B cell (primary cell): Measurements from ENCODE around the gene KLF16. TPM values are rescaled to one million over a fixed set of nuclear protein-coding genes. Genes with fewer than 3 reads are reported as not detected.

Source experiments
- ATAC-seq: fragments of 200-7000 bp; cut with Tn5 transposase; one replicate; pipeline ENCODE4 v1.10.0; 2021; ENCODE audit warnings: low read depth, mild to moderate bottlenecking, moderate number of reproducible peaks, moderate library complexity
- CTCF ChIA-PET: fragments of 350-600 bp; sonication (Branson Sonifier 250); formaldehyde crosslinking; loops from one replicate; lab custom pipeline; 2021; ENCODE audit warnings: antibody characterized with exemption, inconsistent platforms; lab: Charles Lee
- POLR2A ChIA-PET: fragments of 350-600 bp; sonication (Branson Sonifier 250); formaldehyde crosslinking; loops from one replicate; lab custom pipeline; 2021; ENCODE audit warnings: antibody characterized with exemption; lab: Charles Lee
- DNase-seq: peaks from one replicate; pipeline ENCODE4 v3.0.0; 2013
- H2AFZ ChIP-seq: 2 replicates; pipeline ENCODE4 v1.6.1; 2012; ENCODE audit warnings: mild to moderate bottlenecking, low read depth, low read length; ENCODE audit not compliant: insufficient read depth, poor library complexity, severe bottlenecking
- H3K27ac ChIP-seq, 2 donors: 1 replicate in 1 of 2; 2 replicates in 1 of 2; pipeline ENCODE4 v1.5.1; 2012 to 2013; ENCODE audit warnings: low read length in 2 of 2, mild to moderate bottlenecking in 2 of 2, moderate library complexity in 1 of 2
- H3K27me3 ChIP-seq, 4 experiments: fragments of 200-600 bp in 1 of 4; sonication (generic) in 1 of 4; replicated peaks in 1 of 4; 1 replicate in 2 of 4; 2 replicates in 2 of 4; pipeline versions ENCODE4 v1.6.1 to v1.7.0; 2013 to 2016; ENCODE audit warnings: low read length in 3 of 4, mild to moderate bottlenecking in 2 of 4, mixed read lengths in 1 of 4, moderate library complexity in 1 of 4; ENCODE audit not compliant: insufficient read depth in 4 of 4, control insufficient read depth in 3 of 4; ENCODE audit errors: control extremely low read depth in 1 of 4
- H3K36me3 ChIP-seq, 2 experiments: replicated peaks in 1 of 2; 1 replicate in 1 of 2; 2 replicates in 1 of 2; pipeline versions ENCODE4 v1.6.1 to v1.7.1; 2013; ENCODE audit warnings: low read length in 1 of 2; ENCODE audit not compliant: insufficient read depth in 2 of 2, control insufficient read depth in 1 of 2; ENCODE audit errors: control extremely low read depth in 1 of 2, extremely low read depth in 1 of 2
- H3K4me1 ChIP-seq, 2 donors: fragments of 200-600 bp in 1 of 2; sonication (generic) in 1 of 2; 1 replicate in 1 of 2; 2 replicates in 1 of 2; pipeline versions ENCODE4 v1.5.1 to v1.6.1; 2013 to 2017; ENCODE audit warnings: low read length in 2 of 2; ENCODE audit not compliant: control insufficient read depth in 2 of 2, insufficient read depth in 2 of 2
- H3K4me2 ChIP-seq: replicated peaks from 2 replicates; pipeline ENCODE3; 2012; ENCODE audit warnings: mild to moderate bottlenecking, low read depth, low read length; ENCODE audit not compliant: poor library complexity, severe bottlenecking
- H3K4me3 ChIP-seq, 5 experiments: fragments of 200-600 bp in 1 of 5; sonication (generic) in 1 of 5; 1 replicate in 3 of 5; 2 replicates in 2 of 5; pipeline versions ENCODE4 v1.5.1 to v1.7.0; 2011 to 2016; ENCODE audit warnings: low read length in 4 of 5, mild to moderate bottlenecking in 4 of 5, low read depth in 2 of 5, control low read depth in 1 of 5, moderate library complexity in 1 of 5; ENCODE audit not compliant: insufficient read depth in 1 of 5; ENCODE audit errors: control extremely low read depth in 1 of 5, extremely low read depth in 1 of 5
- H3K79me2 ChIP-seq: fragments of 200-600 bp; sonication (generic); one replicate; pipeline ENCODE4 v1.6.0; 2016; ENCODE audit warnings: low read length; ENCODE audit not compliant: control insufficient read depth, insufficient read depth
- H3K9ac ChIP-seq: fragments of 200-600 bp; sonication (generic); 2 replicates; pipeline ENCODE4 v1.6.1; 2017; ENCODE audit warnings: mild to moderate bottlenecking, low read length, moderate library complexity
- H3K9me3 ChIP-seq, 3 donors: one replicate each; pipeline versions ENCODE4 v1.6.1 to v1.7.1; 2013; ENCODE audit warnings: low read length in 2 of 3; ENCODE audit not compliant: control insufficient read depth in 2 of 3, insufficient read depth in 1 of 3; ENCODE audit errors: control extremely low read depth in 1 of 3
- H4K20me1 ChIP-seq: 2 replicates; pipeline ENCODE4 v1.6.0; 2012; ENCODE audit warnings: mild to moderate bottlenecking, low read length; ENCODE audit not compliant: insufficient read depth, control insufficient read depth, poor library complexity, severe bottlenecking
- H3K27ac Mint-ChIP-seq: one replicate; pipeline ENCODE4 v1.8.0; 2021; ENCODE audit warnings: mixed read lengths
- H3K27me3 Mint-ChIP-seq: one replicate; pipeline ENCODE4 v1.8.0; 2021; ENCODE audit warnings: mixed read lengths
- H3K4me1 Mint-ChIP-seq: one replicate; pipeline ENCODE4 v1.8.0; 2021; ENCODE audit warnings: mixed read lengths
- H3K4me3 Mint-ChIP-seq: one replicate; pipeline ENCODE4 v1.8.0; 2021; ENCODE audit warnings: mixed read lengths
- H3K9me3 Mint-ChIP-seq: one replicate; pipeline ENCODE4 v1.8.0; 2022; ENCODE audit warnings: mixed read lengths; ENCODE audit not compliant: insufficient read depth
- CTCF ChIP-seq: fragments of 200-600 bp; IDR thresholded peaks from one replicate; pipeline ENCODE4 v1.8.0; 2022; ENCODE audit warnings: antibody characterized with exemption, mild to moderate bottlenecking
- EZH2 ChIP-seq: IDR thresholded peaks from 2 replicates; pipeline ENCODE4 v1.6.1; 2012; ENCODE audit warnings: borderline replicate concordance, low read depth, mild to moderate bottlenecking, moderate library complexity, low read length; ENCODE audit not compliant: insufficient read depth, poor library complexity, severe bottlenecking
- WGBS: methylation state at CpG from one replicate; pipeline ENCODE4 v1.1.5; 2013; ENCODE audit warnings: missing lambda C conversion rate; ENCODE audit not compliant: insufficient coverage; 5-methylcytosine and 5-hydroxymethylcytosine counted together
- intact Hi-C: fragments of 100-400 bp; cut with micrococcal nuclease; formaldehyde crosslinking; loops from one replicate; pipeline ENCODE4 v1.10.0; 2022
- polyA plus RNA-seq: library from polyadenylated mRNA; depleted of rRNA; stranded (reverse); fragments of >200 nt; gene quantifications from 2 replicates; pipeline ENCODE4 v1.2.3, GENCODE V29; 2012
- total RNA-seq, 2 donors: library from RNA; stranded (reverse); fragments of 120-200 nt in 1 of 2; gene quantifications; 1 replicate in 1 of 2; 2 replicates in 1 of 2; pipeline versions ENCODE4 v1.2.3 to v1.2.4, GENCODE V29; 2013 to 2022

KLF16 gene
- total and polyA plus RNA-seq, 2 donors (not counting 1 experiment from before 2014, with no cell fraction given) = 29.7 to 49.0 TPM

GRCh38 chr19:1854542-1855039, 8.8 kb downstream of the KLF16 start:
- ATAC-seq (no peak), DNase-seq (no peak)
- H3K4me1 Mint-ChIP-seq = peaks cover 68% of the 10 kb centered on the region
- ChIA-PET POLR2A (interaction anchor here (0.7 to 1.1 kb wide), 2 partner anchors 43 to 209 kb away, joined by 3 to 4 read pairs; no protein-coding TSS in a partner anchor), CTCF (no interaction called here)
- H3K9me3 Mint-ChIP-seq = no peaks in the 10 kb centered on the region
- peaks cover 78% of the 10 kb centered on the region for H4K20me1 ChIP-seq
- H3K4me2 ChIP-seq = peak overlapping the region; percentile 97
- H3K9ac ChIP-seq = no peak overlapping the region
- WGBS = 95% methylated on average over 34 of the region's 37 CpGs
- H2AFZ ChIP-seq = no peak overlapping the region
- peak overlapping the region in 1 of 2 donors; percentile 57 for H3K27ac ChIP-seq
- TF ChIP-seq EZH2 (no peak), CTCF (no peak)
- H3K4me1 ChIP-seq = peaks cover 64 to 82% of the 10 kb centered on the region in 2 donors
- H3K27ac Mint-ChIP-seq = peak overlapping the region; percentile 69
- H3K79me2 ChIP-seq = peaks cover 65% of the 10 kb centered on the region
- H3K36me3 ChIP-seq = peaks cover 0 to 4% of the 10 kb centered on the region in 2 experiments
- H3K27me3 Mint-ChIP-seq = no peaks in the 10 kb centered on the region
- H3K9me3 ChIP-seq = no peaks in the 10 kb centered on the region
- H3K4me3 ChIP-seq = no peak overlapping the region
- peak overlapping the region; percentile 66 for H3K4me3 Mint-ChIP-seq
- H3K27me3 ChIP-seq = no peaks in the 10 kb centered on the region
- intact Hi-C loops = no loop called here

- peak overlapping the region; percentile 66 for H3K4me3 Mint-ChIP-seq
- H3K4me1 Mint-ChIP-seq = peaks cover 67% of the 10 kb centered on the region
- Histone ChIP-seq H3K27me3 (no peaks in the 10 kb centered on the region), H4K20me1 (peaks cover 73% of the 10 kb centered on the region), H3K27ac (peak overlapping the region in 1 of 2 donors; percentile 18), H3K36me3 (peaks cover 0 to 4% of the 10 kb centered on the region in 2 experiments), H3K4me1 (peaks cover 67 to 81% of the 10 kb centered on the region in 2 donors), H3K4me2 (peak overlapping the region; percentile 79), H2AFZ (no peak overlapping the region), H3K4me3 (no peak overlapping the region), H3K79me2 (peaks cover 64% of the 10 kb centered on the region), H3K9me3 (no peaks in the 10 kb centered on the region), H3K9ac (no peak overlapping the region)
- intact Hi-C loops = no loop called here
- DNase-seq = no peak
- WGBS = 83% methylated on average over 11 of the region's 16 CpGs
- ATAC-seq = no peak
- TF ChIP-seq EZH2 = no peak
- CTCF ChIA-PET = interaction anchor here (0.5 kb wide), 1 partner anchor 21 kb away, joined by 8 read pairs; no protein-coding TSS in a partner anchor
- POLR2A ChIA-PET = interaction anchor here (1.1 kb wide), 1 partner anchor 43 kb away, joined by 4 read pairs; no protein-coding TSS in a partner anchor
- H3K27me3 Mint-ChIP-seq = no peaks in the 10 kb centered on the region
- no peaks in the 10 kb centered on the region for H3K9me3 Mint-ChIP-seq
- no peak overlapping the region for H3K27ac Mint-ChIP-seq
Measured at GRCh38 chr19:1854039-1854541, 9.3 kb downstream of the KLF16 start.
